GM18870 (cell line): ENCODE measurements around the gene ZCCHC7.

Experiments used
- ATAC-seq: cut with Tn5 transposase; IDR thresholded peaks from one replicate; pipeline ENCODE4 v1.9.1; 2021; ENCODE audit warnings: moderate library complexity; ENCODE audit not compliant: unreplicated experiment

ZCCHC7 gene

DNA sequence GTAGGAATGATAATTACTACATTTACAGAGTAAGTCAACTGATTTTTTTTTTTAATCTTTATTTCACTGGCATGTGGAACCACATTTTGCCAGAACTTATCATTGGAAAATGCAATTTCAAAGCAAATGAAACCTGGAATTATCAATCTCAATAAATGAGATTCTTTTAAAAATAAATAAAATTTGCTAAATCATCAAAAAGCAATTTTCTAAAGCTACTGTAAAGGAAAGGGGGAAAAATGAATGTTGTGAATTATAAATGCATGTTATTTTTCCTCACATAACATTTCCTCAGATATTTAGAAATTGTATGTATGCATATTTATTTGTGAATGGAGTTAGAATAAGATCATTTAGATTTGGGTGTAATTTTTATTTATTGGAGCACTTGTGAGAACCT, 212.2 kb downstream of the ZCCHC7 start:
- ATAC-seq, result no peak

DNA sequence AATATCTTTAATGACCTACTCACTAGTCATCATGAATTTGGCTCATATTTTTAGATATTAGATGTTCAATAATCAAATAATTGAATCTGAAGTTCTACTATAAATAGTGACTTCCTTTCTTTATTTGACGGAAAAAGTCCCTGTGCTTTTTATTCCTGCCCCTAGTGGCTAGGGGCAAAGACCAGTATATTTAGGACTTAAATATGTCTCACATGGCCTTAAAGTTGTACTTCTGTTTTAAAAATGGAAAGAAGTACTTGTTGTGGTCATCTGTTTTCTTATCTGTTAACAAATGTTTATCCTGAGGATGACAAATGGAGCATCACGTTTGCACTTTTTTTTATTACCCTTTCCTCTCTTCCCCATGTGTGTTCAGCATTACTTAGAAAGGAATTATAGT, 212.9 kb downstream of the ZCCHC7 start:
- no peak for ATAC-seq

DNA sequence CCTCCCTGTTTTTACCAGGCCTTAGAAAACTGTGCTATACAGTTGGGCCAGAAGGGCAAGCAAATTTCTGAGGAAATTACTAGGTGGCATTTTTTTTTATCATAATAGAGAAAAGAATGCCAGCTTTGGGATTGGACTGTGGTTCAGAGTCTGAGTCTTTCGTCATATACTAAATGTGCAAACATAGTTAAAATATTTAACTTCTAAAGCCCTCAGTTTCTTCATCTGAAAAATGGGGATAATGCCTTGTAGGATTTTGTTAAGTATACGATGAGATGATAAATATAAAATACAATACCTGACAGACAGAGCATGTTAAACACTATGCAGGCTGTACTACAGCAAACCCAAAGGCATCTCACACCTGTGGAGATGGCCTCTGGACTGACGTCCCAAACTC, 214.9 kb downstream of the ZCCHC7 start:
- ATAC-seq, result no peak

DNA sequence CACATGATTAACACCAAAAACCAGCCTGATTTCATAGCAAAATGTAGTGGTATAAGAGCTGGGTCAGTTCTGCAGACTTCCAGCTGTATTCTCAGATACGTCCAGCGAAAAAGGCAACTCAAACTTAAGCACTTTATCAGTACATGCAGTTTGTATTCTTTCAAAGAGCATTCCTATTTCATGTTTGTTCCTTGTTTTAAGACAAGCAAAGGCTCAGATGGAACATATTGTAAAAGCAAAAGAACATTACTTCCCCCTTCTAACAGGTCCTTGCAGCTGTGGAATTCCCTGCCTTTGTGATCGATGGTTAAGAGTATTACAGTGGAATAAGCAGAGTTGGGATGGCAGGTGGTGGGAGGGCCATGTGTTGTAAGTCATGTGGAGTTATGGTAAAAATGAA, 215.8 kb downstream of the ZCCHC7 start:
- ATAC-seq, result no peak

DNA sequence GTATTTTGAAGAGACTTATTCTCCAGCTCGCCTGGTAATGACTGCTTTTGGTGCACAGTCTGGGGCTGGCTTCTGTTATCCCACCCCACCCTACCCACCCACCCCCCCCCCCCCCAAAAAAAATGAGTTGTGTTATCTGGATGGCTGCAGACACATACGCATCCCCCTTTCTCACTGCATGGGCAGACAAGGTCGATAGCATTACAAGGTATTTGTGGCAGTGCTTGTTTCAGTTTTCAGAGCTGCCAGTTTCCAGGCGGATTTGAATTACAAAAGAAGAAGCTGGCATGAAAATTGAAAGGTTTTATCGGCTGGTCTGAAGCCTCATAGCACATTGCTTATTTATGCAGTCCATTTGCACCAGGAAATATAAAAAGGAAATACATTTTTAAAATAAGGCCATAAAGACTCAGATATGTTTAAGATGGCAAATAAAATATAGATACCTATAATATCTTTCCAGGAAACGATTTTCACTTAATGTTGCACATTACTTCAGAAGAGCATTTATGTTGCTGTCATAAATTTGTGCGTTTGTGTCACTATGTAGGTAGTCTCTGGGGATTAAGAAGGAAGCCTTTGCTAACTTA, 217.0 kb downstream of the ZCCHC7 start:
- ATAC-seq, result no peak

DNA sequence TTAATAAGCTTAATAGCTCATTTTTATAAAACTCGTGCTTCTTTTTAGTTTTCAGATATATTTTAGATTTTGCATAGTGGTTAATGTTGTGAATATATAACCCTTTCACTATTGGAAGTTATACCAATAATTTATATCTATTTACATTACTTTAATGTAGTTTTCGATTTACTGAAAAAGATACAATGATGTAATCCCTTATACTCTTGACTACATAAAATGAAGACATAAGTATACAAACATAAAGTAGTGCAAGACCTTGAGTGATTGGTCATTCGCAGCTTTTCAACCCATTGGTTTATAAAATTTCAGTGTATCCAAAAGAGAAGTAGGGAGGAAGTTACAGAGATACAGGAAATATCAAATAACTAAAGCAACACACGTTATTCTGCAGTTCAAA, 217.8 kb downstream of the ZCCHC7 start:
- no peak for ATAC-seq

DNA sequence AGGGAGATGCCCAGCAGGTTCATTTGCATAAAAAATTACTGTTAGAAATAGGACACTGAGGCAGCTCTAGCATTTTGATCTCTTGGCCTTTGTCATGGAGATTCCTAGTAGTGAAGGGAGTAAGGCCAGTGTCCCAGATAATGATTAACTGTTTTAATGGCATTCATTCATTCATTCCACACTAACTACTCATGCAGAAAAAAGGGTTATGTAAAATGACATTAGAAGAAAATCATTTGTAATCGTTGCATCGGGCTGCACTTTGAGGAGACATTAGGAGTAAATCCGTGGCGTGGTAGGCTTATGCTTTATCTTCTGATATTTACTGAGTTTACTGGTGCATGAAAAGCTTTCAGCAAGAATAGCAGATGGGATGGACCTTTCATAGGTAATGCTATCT, 219.5 kb downstream of the ZCCHC7 start:
- no peak for ATAC-seq

DNA sequence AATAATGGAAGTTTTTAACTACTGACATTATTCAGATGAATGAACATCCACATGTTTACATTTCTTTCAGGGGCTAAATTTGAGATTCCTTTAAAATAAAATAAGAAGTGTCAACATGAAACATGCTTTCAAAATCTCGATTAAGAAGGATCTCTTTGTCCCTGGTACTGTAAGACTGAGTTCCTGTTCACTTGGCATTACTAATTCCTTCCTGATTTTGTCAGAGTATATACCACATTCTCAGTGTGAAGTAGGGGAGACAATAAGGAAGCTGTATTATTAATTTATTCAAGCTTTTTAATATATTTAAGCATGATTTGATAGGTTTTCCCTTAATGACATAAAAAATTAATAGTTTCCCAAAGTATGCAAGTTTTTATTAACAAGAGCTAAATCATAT, 220.6 kb downstream of the ZCCHC7 start:
- ATAC-seq, result no peak

DNA sequence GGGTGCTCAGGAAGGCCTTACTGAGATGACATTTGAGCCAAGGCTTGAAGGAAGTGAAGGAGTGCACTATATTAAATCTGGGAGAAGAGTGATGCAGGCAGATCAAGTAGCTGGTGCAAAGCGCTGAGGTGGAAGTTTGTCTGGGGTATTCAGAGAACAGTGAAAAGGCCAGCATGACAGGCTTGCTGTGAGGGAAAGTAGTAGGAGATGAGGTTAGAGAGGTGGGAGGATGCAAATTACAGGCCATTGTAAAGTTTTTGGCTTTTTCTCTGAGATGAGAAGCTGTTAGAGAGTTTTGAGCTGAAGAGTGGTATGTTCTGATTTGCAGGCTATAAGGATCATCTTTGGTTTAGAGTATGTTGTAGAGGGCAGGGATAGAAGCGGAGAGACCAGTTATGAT, 221.3 kb downstream of the ZCCHC7 start:
- no peak for ATAC-seq

DNA sequence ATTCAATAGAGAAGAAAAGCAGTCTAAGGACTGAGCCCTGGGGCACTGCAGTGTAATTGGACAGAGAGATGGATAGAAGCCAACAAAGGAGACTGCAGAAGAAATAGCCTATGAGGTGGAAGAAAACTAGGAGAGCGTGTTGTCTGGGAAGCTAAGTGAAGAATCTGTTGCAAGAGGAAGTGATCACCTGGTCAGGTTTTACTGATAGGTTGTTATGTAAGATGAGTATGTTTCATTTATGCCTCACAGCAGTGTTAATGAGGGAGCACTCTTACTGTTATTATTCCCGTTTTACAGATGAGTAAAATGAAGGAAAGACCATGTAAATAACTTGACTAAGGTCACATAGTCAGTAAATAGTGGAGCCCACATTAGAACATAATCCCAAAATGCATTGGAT, 222.1 kb downstream of the ZCCHC7 start:
- no peak for ATAC-seq

DNA sequence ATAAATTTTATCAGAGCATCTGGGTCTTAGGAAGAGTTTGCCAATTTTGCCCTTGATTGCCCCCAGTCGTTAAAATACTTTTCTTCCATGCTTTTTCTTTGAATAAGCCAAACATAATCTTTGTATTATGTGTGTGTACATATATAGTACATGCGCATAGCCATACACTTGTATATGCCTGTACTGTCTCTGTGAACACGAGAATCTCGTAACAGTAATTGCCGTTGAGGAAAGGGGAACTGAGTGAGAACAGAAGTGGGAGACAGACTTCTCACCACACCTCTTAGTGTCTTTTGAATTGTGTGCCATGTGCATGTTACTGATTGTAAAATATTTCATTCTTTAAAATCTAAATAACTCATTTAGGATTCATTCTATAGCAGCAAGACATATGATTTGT, 222.5 kb downstream of the ZCCHC7 start:
- no peak for ATAC-seq

DNA sequence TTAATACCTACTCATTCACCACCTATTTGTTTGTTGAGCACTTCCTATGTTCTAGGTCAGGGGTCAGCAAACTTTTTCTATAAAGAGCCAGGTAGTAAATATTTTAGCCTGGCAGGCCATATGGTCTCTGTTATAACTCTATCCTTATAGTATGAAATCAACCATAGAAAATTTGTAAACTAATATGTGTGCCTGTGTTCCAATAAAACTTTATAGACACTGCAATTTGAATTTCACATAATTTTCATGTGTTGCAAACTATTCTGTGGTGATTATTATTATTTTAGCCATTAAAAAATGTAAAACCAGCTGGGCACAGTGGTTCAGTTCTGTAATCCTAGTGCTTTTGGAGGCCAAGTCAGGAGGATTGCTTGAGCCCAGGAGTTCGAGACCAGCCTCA, 223.3 kb downstream of the ZCCHC7 start:
- ATAC-seq, result no peak

DNA sequence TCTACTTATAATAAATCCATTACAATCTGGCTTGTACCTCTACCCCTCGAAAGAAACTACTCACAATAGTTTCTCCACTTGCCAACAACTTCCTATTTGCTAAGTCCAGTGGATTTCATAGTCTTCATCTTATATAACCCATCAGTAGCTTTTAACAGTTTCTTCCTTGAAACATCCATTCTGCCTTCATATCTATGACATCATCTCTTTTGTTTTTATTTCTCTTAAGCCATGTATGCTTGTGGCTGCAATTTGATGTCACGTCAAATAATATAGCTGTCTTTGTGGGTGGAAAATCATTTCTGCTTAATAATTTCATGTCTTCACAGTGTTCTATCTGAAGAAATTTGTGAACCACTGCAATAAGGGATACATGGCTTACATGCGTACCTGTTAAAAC, 224.7 kb downstream of the ZCCHC7 start:
- no peak for ATAC-seq

DNA sequence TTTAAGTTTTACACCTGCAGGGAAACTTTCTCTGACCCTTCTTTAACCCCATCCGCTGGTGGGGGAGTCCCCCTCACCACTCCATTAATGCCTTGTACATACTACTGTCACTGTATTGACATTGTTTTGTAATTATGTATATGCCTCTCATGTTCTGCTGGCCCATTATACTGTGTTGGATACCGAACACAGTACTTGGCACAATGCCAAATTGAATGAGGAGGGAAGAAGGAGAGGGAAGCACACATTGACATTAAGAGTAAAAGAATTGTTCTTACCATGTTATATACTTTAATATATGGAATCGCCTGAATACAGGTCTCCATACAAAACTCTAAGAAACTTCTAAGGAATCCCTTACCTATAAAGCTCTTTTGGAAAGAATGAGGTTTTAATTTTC, 228.5 kb downstream of the ZCCHC7 start:
- no peak for ATAC-seq

DNA sequence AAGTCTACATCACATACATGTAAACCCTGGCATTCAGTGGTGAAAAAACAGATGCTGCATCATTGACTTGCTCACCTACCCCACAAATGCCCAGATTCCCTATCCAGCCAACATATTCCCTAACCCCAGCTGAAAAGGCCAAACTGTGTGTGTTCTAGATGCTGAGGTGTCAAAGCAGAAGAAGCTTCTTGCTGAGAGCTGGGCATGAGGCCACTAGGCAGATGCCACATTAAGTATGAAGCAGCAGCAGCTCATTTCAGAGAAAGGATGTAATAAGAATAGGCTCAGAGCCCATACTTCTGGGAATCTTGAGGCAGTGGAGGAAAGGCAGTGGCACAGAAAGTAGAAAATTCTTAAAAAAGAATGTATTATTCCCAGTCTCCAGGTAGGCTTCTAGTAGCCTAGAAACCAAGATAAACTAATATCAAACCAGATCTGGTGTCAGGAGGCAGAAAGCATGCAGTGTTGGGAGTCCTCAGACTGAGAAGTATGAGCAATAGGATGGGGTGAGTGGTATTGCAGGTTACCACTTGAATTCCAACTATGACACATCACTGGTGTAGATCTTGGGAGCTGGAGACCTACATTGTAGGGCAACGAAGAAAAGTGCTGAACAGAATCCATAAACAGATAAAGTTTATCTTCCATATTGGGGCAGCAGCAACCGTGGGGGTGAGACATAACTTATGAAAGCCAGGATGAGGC, 230.3 kb downstream of the ZCCHC7 start:
- no peak for ATAC-seq

DNA sequence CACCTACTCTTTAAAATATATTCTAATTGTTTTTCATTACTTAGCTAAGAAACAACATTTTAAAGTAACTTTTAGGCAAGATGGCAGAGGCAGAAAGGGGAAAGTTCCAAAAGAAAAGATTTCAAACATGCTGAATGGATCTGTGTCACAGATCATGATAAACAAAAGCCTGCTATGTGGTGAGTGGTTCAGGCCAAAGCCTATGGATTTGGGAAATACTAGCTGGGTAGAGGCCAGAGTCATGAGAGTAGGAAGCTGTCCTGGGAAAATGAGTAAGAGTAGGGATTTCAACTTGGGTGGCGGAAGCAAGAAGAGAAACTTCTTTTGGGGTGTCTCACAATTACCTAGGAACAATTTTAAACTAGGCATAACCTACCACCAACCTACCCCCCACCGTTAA, 233.4 kb downstream of the ZCCHC7 start:
- ATAC-seq, result no peak

DNA sequence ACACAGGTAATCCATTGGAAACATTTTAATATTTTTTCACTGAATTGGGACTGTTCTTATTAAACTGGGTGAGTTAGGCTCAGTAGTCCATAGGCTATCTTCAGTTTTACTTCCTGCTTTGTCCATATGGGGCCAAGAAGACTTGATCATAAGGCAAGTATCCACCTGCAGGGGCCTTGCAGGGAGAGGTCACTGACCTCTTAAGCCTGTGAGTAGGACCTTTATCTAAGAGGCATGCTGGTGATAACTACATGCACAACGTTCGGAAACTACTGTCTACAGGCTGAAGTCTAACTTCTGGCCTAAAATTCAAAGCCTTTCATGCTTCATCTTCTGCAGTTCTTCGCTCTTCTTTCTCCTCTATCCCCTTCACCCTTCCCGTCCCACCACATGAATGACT, 242.1 kb downstream of the ZCCHC7 start:
- no peak for ATAC-seq

DNA sequence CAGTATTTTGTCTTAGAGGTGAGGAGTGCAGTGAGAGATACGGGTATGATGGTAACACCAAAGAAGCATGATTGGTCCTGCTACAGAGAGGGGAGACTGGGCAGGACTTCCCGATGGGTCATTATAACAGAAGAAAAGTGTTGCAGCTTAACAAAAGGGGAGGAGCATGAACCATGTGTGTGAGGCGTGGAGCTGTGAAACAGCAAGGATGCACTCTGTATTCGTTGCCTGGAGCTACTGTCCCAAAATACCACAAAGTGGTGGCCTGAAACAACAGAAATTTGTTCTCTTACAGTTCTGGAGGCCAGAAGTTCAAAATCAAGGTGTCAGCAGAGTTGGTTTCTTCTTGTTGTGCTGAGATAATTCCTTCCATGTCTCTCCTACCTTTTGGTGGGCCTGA, 242.8 kb downstream of the ZCCHC7 start:
- no peak for ATAC-seq

DNA sequence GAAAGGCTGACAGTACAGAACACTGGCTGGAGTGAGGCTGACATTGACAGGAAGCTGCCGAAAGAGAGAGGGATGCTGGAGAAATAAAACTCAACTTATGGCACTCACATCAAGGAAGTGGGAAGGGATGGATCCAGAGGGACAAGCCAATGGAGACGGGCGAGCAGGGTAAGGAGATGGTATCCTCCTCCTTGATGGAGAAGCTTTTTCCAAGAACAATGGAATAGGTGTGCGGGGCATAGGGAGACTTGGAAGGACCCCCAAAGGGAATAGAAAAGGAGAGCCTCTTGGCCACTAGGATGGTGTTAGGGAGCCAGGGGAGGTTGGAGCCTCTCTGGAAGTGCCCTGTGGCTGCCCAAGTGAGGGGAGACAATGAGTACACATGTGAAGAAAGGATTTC, 243.8 kb downstream of the ZCCHC7 start:
- ATAC-seq, result no peak

DNA sequence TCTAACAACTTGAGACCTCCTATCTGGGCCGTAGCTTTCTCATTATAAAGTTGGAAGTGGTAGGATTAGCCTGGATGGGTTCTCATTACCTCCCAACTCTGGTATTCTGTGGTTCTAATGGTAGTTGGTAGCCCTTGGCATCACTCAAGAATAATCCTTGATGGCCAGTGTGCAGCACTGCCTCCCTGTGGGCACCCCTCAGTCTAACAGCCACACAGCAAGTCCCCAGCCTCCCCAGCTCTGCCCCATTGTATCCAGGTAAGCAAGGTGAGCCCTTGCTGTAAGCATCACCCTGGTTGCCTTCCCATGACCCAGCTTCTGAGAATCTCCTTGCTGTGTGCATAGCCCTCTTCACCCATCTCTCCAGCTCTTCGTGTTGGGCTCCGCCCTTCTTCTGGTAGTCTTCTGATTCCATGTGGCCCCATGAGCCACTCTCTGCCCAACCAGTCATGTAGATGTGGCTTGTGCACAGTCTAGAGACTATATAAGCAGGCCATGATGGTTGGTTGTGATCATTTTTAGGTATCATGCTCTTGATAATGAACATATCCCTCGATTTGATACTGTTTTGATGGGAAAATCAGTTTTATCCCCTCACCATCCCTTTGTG, 244.5 kb downstream of the ZCCHC7 start:
- ATAC-seq, result no peak

DNA sequence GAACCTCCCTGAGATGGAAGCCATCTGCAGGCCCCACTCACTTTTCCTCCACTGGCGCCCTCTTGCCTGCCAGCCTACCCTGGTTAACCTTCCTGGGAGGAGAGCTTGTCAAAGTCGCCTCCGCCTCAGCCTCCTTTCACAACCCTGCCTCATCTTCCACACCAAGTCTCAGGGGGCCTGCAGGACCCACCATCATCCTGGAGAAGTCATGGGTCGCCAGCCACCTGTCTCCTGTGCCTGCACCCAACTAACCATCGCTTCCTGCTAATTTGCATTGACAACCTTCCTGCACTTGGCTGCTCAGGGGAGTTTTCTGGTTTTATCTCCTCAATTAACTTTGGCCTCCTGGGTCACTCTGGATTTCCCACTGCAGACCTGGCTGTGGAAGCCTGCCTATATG, 249.3 kb downstream of the ZCCHC7 start:
- ATAC-seq, result no peak

DNA sequence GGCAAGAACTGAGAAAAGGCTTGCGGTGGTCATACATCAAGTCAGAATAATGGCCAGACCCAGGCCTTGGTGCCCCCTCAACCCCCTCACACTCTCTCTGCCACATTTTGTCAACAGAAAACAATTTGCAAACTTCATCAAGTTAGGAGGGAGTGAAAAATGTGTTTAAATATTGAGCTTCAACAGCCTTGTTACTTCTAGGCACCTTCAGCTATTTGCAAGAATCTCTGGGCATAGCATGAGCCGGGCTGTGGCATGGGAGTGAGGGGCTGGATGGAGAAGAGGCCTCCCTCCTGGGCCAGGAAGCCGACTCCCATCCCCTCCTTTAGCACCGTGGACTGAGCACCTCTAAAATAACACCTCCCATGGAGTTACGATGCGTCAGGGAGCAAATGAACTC, 249.9 kb downstream of the ZCCHC7 start:
- no peak for ATAC-seq
